ENCODE results near the gene LUZP1.

The LUZP1 gene

DNA sequence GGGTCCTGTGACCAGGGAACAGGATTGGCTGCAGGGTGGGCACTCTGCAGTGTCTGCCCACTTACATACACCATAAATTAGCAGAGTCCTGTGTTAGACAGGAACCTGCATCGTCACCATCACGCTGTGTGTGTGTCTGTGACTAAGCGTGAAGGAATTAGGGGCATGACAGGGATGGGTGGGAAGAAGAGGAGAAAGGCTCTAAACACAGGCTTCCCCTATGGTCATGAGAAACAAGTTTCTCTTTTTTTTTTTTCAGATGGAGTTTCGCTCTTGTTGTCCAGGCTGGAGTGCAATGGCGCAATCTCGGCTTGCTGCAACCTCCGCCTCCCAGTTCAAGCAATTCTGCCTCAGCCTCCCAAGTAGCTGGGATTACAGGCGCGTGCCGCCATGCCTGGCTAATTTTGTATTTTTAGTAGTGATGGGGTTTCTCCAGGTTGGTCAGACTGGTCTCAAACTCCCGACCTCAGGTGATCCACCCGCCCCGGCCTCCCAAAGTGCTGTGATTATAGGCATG, 20.3 kb upstream of the LUZP1 start:
- peak; percentile 97 for DNase-seq (ENCODE audit: low spot score)

DNA sequence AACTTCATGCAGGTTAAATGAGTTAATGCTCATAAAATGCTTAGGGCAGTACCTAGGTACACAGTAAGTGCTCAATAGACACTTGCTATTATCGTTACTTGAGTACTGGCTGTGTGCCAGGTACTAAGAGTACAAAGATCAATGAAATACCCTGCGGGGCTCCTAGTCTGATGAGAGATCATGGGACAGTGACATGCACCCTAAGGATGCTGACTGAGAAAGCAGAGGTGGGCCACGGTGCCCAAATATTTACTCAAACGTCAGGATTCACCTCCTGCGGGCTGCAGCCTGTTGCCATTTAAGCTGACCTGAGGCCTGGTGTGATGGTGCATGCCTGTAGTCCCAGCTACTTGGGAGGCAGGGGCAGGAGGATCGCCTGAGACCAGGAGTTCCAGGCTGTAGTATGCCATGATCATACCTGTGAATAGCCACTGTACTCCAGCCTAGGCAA, 19.8 kb upstream of the LUZP1 start:
- DNase-seq (ENCODE audit: low spot score) = no peak

DNA sequence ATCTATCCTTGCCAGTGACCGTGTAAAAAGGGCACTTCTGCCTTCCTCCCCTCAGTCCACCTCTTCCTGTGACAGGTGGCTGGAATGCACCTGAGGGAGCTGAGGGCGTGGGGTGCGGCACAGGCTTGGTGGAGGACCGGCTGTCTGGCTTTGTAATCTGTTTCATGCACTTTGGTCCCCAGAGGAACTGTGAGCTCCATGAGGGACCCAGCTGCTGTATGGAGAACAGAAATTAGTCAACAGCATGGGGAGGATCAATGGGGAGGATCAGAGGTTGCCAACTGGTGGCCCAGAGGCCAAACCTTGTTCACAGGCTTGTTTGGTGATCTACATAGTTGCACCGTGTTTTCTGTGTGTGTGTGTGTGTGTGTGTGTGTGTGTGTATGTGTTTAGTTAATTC, 19.0 kb upstream of the LUZP1 start:
- peak; percentile 72 for DNase-seq (ENCODE audit: low spot score)

DNA sequence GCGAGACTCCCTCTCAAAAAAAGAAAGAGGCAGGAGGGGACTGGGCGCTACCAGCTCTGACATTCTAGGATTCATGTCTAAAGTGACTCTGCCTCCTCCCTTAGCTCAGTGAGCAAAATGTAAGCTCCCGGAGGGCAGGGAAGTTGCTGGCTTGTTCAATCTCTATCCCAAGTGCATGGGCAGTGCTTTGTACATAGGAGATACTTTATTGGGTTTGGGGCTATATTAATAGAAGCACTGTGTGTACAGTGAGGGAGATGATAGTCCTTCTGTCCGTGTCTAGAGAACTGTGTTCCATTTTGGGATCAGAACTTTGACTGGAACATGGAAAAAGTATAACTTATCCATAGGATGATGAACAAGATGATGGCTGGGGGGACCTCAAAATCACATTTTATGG, 16.7 kb upstream of the LUZP1 start:
- no peak for DNase-seq (ENCODE audit: low spot score)

DNA sequence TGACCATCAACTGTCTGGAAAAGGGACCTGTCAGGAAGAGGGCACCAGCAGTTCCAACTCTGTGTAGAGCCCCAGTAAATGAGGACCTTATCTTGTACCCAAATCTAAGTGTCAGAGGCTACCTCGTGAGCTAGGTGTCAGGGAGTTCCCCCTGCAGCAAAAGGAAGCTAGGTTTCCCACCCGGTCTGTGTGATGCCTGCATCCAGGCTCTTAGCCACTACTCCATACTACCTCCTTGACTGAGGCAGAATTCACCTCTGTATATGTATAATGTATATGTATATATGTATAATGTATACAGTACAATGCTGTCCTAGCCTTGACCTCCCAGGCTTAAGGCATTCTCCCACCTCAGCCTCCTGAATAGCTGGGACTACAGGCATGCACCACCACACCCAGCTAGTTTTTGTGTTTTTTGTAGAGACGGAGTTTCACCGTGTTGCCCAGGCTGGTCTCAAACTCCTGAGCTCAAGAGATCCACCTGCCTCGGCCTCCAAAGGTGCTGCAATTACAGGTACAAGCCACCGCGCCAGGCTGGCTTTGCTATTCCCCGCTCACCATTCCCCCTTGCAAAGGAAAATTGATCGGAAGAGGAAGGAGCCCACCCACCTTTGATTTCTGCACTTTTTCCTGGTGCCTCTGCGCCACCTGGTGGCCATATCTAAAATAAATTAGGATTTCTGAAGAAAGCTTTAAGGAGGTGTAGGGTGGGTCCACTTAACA, 15.7 kb upstream of the LUZP1 start:
- no peak for DNase-seq (ENCODE audit: low spot score)

DNA sequence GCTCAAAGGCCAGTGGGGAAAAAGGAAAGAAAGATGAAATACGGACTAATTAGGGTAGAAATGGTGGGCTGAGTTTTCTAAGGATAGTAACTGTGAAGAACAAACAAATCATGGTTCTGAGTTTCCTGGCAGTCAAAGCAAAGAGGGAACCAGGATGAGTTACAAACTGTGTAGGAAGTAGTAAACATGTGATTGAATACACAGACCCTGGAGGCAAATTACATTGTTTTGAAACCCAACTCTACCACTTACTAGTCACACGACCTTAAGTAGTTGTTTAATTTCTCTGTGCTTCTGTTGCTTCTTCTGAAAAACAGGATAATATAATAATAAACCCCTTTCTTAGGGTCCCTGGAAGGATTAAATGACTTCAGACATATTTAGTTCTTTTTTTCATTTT, 11.2 kb upstream of the LUZP1 start:
- DNase-seq (ENCODE audit: low spot score) = no peak

DNA sequence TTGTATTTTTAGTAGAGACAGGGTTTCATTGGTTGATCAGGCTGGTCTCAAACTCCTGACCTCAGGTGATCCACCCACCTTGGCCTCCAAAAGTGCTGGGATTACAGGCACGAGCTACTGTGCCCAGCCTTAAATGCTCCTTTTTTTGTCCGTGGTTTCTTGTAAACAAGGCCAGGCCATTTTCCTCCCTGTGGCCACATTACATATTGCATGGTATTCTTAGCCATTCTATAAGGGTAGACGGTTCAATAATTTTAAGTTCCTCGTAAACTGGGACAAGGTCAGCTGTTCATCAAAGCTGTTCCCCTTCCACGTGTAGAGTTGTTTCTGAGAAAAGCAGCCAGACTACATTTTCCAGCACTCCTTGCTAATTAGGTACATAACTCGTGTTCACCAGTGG, 10.3 kb upstream of the LUZP1 start:
- no peak for DNase-seq (ENCODE audit: low spot score)

DNA sequence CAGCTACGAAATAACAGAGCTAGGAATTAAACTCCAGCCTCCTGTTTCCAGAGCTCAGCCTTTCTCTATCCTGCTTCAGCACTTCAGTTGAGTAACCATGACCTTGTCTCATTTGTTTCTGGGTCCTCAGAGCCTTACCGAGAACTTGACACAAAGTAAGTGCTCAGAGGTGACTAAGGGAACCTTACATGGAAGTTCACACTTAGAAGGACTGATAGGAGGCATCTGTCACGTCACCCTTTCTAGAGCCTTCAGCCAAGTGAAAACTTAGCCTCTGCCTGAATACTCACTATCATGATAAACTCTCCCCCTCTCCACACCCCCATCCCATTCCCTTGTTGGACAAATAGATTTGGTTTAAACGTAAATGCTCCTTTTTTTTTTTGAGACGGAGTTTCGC, 9.8 kb upstream of the LUZP1 start:
- DNase-seq (ENCODE audit: low spot score) = no peak

DNA sequence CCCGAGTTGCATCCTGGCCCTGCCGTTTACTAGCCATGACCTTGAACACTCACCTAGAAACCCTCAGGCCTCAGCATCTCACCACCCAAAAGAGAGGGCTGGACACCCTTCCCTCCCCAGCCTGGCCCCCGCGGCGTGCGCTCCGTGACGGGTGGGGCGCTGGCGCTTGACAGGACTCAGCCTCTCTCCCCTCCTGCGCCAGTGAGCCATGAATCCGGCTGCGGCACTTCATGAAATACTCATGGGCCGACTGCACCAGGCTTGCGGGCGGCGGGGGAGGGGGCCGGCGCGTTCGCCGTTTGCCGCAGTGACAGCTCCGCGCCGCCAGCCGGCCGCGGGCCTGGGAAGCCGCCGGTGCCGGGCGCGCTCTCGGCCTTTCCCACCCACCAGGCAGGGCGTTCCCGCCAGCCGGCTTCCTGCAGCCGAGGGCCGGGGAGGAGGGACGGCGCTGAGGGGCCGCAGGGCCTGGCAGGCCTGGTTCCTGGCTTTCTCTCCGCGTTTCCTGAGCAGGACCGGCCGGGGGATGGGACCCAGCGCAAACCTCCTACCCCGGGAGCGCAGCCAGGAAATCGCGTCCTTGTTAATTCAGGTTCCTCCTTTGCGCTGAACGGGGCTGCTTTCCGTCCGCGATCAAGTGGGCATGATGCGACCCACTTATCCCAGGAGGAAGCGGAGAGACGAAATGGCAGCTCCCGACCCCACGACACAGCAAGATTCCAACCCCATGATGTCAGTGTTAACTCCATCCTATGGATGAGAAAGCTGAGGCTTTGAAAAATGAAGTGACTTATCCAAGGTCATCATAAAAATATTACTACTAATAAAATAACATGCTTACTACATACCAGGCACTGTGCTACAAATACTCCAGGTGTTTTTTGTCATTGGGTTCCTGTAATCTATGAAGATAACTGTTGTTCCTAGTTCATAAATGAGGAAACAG, 9.1 kb upstream of the LUZP1 start:
- peak; percentile 53 for DNase-seq (ENCODE audit: low spot score)

DNA sequence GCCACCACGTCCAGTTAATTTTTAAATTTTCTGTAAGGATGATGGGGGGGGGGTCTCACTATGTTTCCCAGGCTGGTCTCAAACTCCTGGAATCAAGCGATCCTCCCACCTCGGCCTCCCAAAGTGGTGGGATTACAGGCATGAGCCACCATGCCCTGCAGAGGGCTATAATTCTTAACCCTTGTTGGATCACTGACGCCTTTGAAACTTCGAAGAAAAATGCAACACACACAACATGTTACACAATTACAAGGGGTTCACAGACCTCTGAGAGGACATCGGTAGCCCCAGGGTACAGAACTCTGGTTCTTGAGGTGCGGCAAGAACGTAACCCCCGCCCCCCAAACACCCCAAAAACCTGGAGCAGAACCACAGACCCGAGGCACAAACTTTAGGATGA, 8.4 kb upstream of the LUZP1 start:
- no peak for DNase-seq (ENCODE audit: low spot score)

DNA sequence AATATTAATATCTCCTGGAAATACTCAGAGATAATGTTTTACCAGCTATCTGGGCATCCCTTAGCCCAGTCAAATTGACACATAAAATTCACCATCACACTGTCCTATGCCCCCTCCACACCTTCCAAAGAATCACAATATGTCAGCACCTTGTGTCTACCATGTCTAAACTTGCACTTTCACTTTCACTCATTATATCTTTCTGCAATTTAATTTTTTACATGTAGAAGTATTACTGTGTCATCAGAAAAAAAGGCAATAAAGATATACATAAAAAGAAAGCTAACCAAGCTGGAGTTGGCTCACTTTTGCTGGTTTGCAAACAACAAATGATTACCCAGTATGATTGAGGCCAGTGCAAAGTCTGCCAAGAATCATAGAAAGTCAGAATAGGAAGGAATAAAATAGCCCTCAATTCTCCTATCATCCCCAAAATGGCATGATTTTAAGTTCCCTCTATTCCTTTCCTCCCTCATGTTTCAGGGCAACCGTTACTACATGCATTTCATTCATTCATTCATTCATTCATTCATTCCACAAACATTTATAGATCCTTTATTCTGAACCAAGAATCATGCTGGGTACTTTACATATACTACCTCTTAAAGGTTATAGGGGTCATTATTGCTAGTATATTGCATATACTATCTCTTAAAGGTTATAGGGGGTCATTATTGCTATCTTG, 5.9 kb upstream of the LUZP1 start:
- DNase-seq (ENCODE audit: low spot score) = no peak

DNA sequence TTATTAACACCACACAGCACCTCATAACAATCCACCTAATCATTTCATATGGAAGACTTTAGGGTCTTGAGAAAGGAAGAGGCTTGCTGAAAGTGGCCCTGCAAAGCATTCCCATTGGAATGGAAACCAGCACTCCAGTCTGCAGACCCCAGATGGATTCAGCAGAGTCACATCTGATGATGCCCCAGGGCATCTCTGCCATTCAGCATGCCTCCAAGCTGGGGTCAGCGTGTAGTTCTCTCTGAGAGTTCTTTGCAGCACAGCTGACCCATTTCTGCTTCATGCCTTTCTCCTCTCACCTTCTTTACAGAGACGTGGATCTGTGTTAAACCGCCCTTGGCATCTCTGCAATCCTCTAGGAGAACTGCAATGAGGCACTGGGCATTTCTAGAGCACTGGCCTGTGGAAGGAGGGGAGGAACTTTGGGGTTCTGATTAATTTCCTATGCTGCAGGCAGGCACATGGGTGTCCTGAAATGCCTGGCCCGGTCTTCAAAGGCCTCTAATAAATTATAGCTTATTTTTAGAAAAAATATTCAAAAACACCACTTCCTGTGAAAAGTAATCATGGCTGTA, 2.6 kb upstream of the LUZP1 start:
- DNase-seq (ENCODE audit: low spot score) = no peak

DNA sequence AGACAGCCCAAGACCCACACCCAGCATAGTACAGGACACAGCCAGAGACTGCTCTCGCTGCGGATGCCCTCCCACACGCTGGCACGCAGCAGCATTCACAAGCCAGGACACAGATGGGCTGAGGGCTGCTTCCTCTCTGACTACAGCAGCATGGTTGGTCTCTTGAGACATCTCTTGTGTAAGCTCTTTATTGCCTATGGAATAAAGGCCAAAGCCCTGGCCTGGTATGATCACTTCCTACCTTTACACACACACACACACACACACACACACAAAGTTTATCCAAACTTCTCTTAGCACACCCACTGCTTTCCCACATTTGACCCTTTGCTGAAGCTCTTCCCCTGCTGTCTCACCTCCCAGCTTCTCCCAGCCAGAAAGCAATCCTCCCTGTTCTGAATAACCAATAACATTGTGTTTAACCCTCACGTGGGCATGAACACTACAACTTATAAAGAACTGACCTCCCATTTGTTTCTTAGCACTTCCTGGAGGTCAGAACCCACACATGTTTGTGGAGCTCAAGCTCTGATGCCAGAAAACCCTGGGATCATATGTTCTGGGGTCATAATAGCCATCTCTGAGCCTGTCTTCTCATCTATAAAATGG, 1.2 kb upstream of the LUZP1 start:
- DNase-seq (ENCODE audit: low spot score) = peak; percentile 25

DNA sequence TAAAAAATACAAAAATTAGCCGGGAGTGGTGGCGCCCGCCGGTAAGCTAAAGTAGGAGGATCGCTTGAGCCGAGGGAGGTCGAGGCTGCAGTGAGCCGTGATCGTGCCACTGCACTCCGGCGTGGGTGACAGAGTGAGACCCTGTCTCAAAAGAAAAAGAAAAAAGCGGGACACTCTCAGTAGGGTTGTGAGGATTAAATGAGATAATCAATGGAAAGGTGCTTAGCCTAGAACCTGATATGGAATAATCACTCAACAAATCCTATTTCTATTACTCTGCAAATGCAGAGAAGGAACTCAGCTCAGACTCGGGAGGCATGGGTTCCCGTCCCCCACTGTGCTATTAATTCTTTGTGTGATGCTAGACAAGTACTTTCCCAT, 529 bp upstream of the LUZP1 start:
- DNase-seq (ENCODE audit: low spot score) = no peak

DNA sequence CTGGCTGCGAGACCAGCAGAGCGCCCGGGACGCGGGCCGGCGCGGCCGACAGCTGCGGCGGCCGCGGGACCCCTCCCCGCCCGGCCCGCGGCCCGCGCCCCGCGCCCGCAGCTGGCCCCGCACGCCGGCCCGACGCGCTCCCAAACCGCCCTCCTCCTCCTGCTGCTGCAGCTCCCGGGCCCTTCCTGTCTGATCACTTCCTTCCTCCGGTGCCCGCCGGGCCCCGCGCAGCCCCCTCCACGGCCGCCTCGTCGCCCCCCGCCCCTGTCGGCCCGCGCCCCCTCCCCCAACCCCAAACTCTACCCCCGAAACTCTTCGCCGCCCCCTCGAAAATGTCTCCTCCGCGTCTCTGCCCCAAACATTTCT, 594 bp downstream of the LUZP1 start:
- peak; percentile 38 for DNase-seq (ENCODE audit: low spot score)

DNA sequence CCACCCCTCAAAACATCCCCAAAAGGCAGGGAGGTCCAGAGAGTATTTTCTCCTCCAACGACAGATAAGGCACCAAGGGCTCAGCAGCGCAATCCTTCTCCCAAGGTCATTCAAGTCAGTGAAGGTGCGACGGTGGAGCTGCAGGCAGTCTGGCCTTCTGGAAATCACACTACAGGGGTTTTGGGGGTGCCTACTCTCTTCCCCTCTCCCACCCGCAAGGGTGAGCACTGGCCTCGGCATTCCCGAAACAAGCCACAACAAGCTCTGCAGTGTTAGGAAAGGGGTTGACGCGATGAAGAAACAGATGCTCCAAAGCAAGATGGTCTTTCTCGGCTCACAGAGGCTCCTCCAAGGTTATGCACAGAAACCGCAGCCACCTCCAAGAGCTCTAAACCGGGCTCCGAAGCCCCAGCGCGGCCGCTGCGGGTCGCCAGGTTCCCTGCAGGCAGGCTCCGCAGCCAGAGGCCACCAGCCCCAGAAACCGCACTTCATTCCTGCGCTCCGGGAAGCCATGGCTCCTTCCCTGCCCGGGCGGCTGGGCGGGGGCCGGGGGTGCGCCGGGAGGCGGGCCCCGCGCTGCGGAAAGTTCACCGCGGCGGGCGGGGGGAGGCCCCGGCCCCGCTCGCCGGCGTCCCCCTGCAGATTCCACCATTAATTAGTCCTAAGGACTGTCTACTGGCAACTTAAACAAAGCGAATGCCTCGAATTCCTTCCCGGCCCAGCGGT, 1.1 kb downstream of the LUZP1 start:
- DNase-seq (ENCODE audit: low spot score) = peak; percentile 29

DNA sequence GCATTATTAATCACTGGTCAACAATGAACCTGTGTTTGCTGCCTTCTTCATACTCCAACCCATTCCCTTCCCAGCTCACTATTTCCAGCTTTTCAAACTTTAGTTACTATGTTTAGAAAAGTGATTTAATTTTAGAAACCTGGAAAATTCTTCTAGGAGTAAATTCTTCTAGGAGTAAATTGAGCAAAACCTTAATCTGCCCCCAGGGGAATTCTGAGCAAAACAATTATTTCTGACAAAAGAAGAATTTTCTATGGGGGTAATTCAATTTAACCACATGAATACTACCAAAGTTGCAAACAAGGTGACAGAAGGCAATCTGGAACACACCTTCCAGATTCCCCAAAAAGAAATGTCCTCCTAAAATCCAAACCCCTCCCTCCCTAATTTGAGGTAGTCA, 1.8 kb downstream of the LUZP1 start:
- no peak for DNase-seq (ENCODE audit: low spot score)

DNA sequence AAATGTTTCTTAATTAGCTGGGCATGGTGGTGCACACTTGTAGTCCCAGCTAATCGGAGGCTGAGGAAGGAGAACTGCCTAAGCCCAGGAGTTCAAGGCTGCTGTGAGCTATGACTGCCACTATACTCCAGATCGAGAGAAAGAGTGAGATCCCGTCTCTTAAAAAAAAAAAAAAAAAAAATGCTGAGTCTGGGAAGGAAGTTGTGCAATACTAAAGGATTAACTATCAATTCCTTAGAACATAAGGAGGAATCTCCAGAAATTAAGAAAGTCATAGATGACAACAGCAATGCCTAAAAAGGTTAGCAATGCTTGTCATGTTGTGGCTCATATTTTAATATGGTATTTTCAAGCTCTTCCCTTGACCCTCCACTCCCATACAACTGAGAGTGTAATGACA, 5.3 kb downstream of the LUZP1 start:
- no peak for DNase-seq (ENCODE audit: low spot score)

DNA sequence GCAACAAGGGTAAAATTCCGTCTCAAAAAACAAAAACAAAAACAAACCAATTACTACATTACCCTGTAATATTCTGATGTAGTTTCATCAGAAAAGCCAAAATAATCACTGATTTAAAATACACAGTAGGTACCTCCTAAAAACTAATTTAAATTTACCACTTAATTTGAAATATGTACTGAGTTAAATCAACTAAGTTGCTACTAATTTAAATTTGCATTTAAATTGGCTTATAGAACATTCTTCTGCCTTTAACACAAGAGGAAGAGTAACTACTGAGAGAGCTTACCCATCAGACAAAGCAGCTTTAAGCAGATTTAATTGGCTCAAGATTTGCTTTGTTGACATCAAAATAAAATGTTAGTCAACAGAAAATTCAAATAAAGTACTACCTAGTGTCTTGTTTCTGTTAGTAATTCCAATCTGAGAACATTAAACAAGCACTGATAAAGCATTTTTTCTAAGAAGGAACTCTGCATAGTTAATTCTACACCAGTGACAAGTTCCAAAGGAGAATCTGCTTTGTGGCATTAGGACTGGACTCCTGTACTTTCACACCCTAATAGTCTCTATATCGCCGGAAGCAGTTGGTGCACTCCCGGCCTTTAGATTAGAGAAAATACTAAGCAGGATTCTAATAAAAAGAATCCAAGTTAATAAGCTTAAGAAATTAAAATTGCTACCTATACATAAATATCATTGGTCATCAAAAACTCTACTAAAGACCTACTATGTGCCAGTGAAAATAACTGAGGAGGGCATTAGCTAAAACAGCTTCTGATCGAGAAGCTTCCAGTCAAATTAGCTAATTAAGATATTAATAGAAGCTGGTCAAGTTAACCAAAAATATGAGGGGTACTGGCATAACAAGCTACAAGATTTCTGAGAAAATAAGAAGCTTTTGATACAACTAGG, 8.4 kb downstream of the LUZP1 start:
- no peak for DNase-seq (ENCODE audit: low spot score)

DNA sequence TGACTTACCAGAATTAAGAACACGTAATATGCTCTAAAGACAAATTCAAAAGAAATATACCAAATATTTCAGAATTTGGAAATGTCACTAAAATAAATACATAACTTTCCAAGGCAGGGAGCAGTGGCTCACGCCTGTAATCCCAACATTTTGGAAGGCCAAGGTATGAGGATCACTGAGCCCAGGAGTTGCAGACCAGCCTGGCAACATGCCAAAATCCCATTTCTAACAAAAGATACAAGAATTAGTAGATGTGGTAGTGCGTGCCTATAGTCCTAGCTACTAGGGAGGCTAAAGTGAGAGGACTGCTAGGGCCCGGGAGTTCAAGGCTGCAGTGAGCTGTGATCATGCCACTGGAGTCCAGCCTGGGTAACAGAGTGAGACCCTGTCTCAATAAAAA, 11.7 kb downstream of the LUZP1 start:
- DNase-seq (ENCODE audit: low spot score) = no peak

All from SW480 (cell line).